Urinary bladder (tissue), 4 donors: ENCODE data around the gene ACTR1A. TPM values are rescaled to one million over a fixed set of nuclear protein-coding genes. Genes with fewer than 3 reads are reported as not detected.
A peak's percentile ranks its signal among the peaks of the same experiment; 100 is the strongest.

Experiments used
- DNase-seq: peaks from one replicate; pipeline ENCODE4 v3.0.0-alpha.2; 2015; ENCODE audit errors: extremely low spot score
- H3K27ac ChIP-seq: one replicate; pipeline ENCODE4 v1.5.1; 2013; ENCODE audit warnings: low read depth, mild to moderate bottlenecking, moderate library complexity
- H3K36me3 ChIP-seq: one replicate; pipeline ENCODE4 v1.6.1; 2013; ENCODE audit warnings: mild to moderate bottlenecking, moderate library complexity; ENCODE audit not compliant: insufficient read depth
- H3K4me1 ChIP-seq: one replicate; pipeline ENCODE4 v1.6.1; 2013; ENCODE audit warnings: mild to moderate bottlenecking, moderate library complexity; ENCODE audit not compliant: insufficient read depth
- H3K4me3 ChIP-seq: one replicate; pipeline ENCODE4 v1.5.1; 2013; ENCODE audit warnings: low read depth, low read length
- WGBS: extraction: QIAGEN DNeasy Blood & Tissue Kit; methylation state at CpG from one replicate; pipeline ENCODE4 v1.1.7; 2013; 5-methylcytosine and 5-hydroxymethylcytosine counted together
- polyA plus RNA-seq: library from polyadenylated mRNA; stranded (reverse); fragments of 200-250 nt; gene quantifications from one replicate; pipeline ENCODE4 v1.2.3, GENCODE V29; 2013
- total RNA-seq: library from RNA; depleted of rRNA; stranded (reverse); fragments of >200 nt; gene quantifications from one replicate; pipeline ENCODE4 v1.2.3, GENCODE V29; 2014
- donor health status: healthy with polysubstance abuse.
- donor health status: healthy.

The ACTR1A gene
- total and polyA plus RNA-seq, 2 donors: 64.7 to 111 TPM

GRCh38 chr10:102450374-102451104, 52.0 kb downstream of the ACTR1A start:
- under 1% methylated on average over 104 of the region's 104 CpGs for WGBS
- DNase-seq: no peak
- H3K4me3 ChIP-seq: peak overlapping the region; percentile 88
- peak overlapping the region; percentile 68 for H3K27ac ChIP-seq
- H3K36me3 ChIP-seq: no peaks in the 10 kb centered on the region
- no peaks in the 10 kb centered on the region for H3K4me1 ChIP-seq

- no peaks in the 10 kb centered on the region for H3K36me3 ChIP-seq
These were observed 52.5 kb downstream of the ACTR1A start for GRCh38 chr10:102450124-102450373.

GRCh38 chr10:102449321-102450123, 53.0 kb downstream of the ACTR1A start:
- Histone ChIP-seq H3K27ac (peak overlapping the region; percentile 65), H3K36me3 (no peaks in the 10 kb centered on the region), H3K4me3 (peak overlapping the region; percentile 88), H3K4me1 (no peaks in the 10 kb centered on the region)
- 9% methylated on average over 30 of the region's 30 CpGs for WGBS
- DNase-seq: no peak

More at GRCh38 chr10:102450124-102450373, 52.5 kb downstream of the ACTR1A start:
- under 1% methylated on average over 11 of the region's 11 CpGs for WGBS
- Histone ChIP-seq H3K27ac (peak overlapping the region; percentile 65), H3K4me1 (no peaks in the 10 kb centered on the region), H3K4me3 (peak overlapping the region; percentile 88)
- DNase-seq: no peak

DNA sequence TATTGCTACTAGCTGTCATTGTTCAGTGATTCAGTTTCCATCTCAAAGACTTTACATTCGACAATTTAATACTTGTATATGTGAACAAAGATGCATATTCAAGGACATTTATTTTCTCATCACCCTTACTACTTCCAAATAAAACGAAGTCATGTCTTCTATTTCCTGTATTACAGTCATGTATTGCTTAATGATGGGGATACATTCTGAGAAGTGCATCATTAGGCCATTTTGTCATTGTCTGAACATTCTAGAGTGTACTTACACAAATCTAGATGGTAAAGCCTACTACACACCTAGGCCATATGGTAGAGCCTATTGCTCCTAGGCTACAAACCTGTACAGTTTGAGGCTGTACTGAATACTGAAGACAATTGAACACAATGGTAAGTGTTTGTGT, 57.7 kb downstream of the ACTR1A start:
- 73% methylated on average over 2 of the region's 2 CpGs for WGBS
- no peaks in the 10 kb centered on the region for H3K36me3 ChIP-seq
- H3K4me1 ChIP-seq: no peaks in the 10 kb centered on the region
- no peak overlapping the region for H3K27ac ChIP-seq
- no peak overlapping the region for H3K4me3 ChIP-seq
- DNase-seq: no peak

DNA sequence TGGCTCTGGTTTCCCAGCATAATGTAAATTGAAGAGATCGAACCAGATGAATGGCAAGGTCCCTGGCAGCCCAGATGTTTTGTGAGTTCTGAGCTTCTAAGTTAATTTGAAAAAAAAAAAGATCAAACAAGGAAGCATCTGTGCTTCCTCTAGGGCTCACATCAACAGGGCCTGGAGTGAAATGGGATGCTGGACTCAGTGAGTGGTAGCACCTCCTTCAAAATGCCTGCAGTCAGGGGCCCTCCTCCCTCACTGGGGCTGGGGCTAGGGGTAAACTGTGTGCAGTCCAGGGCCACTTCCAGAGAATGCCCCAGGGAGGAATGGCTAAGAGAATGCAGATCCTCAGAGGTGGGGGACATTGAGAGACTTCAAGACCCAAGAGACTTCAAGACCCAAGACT, 64.1 kb downstream of the ACTR1A start:
- whole genome bisulfite sequencing: 76% methylated on average over 1 of the region's 1 CpG
- no peak for DNase-seq
- H3K27ac ChIP-seq: no peak overlapping the region
- H3K36me3 ChIP-seq: no peaks in the 10 kb centered on the region
- H3K4me1 ChIP-seq: no peaks in the 10 kb centered on the region
- no peak overlapping the region for H3K4me3 ChIP-seq

DNA sequence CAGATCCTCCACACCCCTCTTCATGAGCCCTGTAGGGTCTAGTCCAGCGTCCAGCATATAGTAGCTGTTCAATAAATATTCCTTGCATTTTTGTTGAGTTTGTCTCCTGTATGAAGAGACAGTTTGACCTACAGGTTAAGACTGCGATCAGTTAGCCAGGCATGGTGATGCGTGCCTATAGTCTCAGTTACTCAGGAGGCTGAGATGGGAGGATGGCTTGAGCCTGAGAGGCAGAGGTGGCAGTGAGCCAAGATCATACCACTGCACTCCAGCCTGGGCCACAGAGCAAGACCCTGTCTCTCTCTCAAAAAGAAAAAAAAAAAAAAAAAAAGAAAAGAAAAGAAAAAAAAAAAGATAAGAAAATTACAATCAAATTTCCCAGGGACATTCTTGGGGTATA, 65.0 kb downstream of the ACTR1A start:
- H3K4me1 ChIP-seq: no peaks in the 10 kb centered on the region
- WGBS: 93% methylated on average over 3 of the region's 3 CpGs
- no peaks in the 10 kb centered on the region for H3K36me3 ChIP-seq
- no peak overlapping the region for H3K4me3 ChIP-seq
- no peak for DNase-seq
- H3K27ac ChIP-seq: no peak overlapping the region

DNA sequence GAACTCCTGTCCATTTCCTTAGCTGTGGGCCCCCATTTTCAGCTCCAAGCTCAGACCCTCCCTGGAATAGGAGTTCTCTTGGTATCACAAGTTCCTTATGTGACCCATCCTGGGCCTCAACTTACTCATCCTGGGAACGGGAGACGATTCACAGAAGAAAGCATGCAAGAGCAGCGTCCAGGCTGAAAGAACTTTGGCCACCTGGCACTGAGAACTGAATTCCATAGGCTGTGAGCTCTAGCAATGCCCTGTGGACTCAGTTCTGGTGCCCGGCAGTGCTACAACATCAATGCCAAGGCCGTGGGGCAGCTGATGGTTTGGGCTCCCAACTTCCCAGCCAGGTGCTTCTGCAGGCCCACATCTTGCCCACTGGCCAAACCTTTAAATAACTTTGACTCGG, 66.2 kb downstream of the ACTR1A start:
- H3K4me3 ChIP-seq: no peak overlapping the region
- no peaks in the 10 kb centered on the region for H3K36me3 ChIP-seq
- no peak for DNase-seq
- H3K27ac ChIP-seq: no peak overlapping the region
- no peaks in the 10 kb centered on the region for H3K4me1 ChIP-seq
- WGBS: 76% methylated on average over 6 of the region's 6 CpGs

- 9% methylated on average over 14 of the region's 14 CpGs for WGBS
- no peak for DNase-seq
- Histone ChIP-seq H3K27ac (no peak overlapping the region), H3K4me1 (no peaks in the 10 kb centered on the region), H3K4me3 (no peak overlapping the region), H3K36me3 (no peaks in the 10 kb centered on the region)
These were observed 66.8 kb downstream of the ACTR1A start for GRCh38 chr10:102435529-102436233.

GRCh38 chr10:102435133-102435497, 67.4 kb downstream of the ACTR1A start:
- WGBS: 41% methylated on average over 5 of the region's 5 CpGs
- Histone ChIP-seq H3K27ac (no peak overlapping the region), H3K4me3 (no peak overlapping the region), H3K36me3 (no peaks in the 10 kb centered on the region), H3K4me1 (no peaks in the 10 kb centered on the region)
- no peak for DNase-seq

GRCh38 chr10:102434394-102435132, 67.9 kb downstream of the ACTR1A start:
- 27% methylated on average over 9 of the region's 9 CpGs for WGBS
- H3K4me1 ChIP-seq: no peaks in the 10 kb centered on the region
- H3K4me3 ChIP-seq: no peak overlapping the region
- no peak overlapping the region for H3K27ac ChIP-seq
- no peak for DNase-seq
- no peaks in the 10 kb centered on the region for H3K36me3 ChIP-seq

DNA sequence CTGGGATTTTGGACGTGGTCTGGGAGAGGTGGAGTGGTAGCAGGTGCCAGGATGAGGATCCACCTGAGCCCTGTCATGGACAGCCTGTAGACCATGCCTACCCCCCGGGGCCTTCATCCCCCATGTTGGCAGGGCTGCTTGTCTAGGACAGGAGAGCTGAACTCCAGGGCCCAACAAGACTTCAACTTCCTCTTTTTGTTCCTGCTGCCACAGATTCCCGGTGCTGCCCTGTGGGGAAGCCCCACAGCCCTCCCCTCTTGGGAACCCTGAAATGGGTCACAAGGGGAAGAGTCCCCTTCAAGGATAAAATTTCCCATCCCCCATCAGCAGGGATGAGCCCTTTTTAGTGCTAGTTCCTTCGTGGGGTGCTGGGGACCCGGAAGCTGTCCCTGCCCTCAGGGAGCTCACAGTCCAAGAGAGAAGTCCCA, 68.9 kb downstream of the ACTR1A start:
- WGBS: 58% methylated on average over 5 of the region's 5 CpGs
- H3K27ac ChIP-seq: no peak overlapping the region
- DNase-seq: no peak

DNA sequence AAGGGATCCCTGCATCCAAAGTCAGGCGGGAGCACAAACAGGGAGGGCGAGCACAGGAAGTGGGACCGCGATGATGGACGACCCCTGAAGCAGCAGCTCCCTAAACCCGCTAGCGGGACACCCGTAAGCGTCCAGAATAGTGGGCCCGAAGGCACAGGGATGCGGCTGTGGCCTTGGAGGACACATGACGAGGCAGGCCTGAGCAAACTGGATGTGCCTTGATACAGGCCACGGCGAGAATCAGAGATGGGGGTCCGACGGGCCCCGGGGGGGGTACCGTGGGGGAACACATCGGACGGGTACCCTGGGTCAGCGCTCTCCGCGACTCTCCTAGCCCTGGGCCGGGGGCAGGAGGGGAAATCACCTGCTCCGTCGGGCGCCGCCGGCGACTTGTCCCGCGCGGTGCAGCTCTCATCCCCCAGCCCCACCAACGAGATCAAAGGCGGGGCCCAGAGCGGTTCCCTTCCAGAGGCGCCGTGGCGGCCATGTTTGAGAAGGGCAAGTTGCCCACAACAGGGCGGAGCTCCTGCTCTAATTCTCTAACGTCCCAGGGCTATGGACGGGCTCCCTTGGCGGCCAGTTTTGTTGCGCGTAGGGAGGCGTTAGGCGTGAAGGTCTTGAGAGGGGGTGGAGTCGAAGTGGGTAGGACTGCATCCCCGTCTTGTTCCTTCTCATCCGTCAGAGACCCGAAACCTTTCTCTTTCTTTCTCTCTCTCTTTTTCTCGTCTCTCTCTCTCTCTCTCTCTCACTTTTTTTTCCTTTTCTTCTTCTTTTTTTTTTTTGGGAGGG, 70.2 kb downstream of the ACTR1A start, which contains the start of gene CUEDC2:
Gene CUEDC2 (minus strand): TSS at position 413 of the 789 bp plus-strand sequence. CDS start 7,386 bp downstream, outside the sequence.
- H3K27ac ChIP-seq: no peak within 1 kb of the TSS
- H3K4me1 ChIP-seq: no peaks in the 10 kb centered on the region
- peak within 1 kb of the TSS; percentile 92 for H3K4me3 ChIP-seq
- no peaks in the 10 kb centered on the region for H3K36me3 ChIP-seq
- DNase-seq: peak; percentile 95
- WGBS: under 1% methylated on average over 52 of the region's 52 CpGs

More for the DNA sequence above, 68.9 kb downstream of the ACTR1A start:
- no peaks in the 10 kb centered on the region for H3K4me1 ChIP-seq
- H3K36me3 ChIP-seq: no peaks in the 10 kb centered on the region
- H3K4me3 ChIP-seq: no peak overlapping the region
